Activated T-helper 17 cell treated with anti-CD3 and anti-CD28 coated beads, Interleukin-2, amount 50 U/mL, for 72 hours (primary cell): ENCODE measurements around the gene ALDH16A1. TPM values are rescaled to one million over a fixed set of nuclear protein-coding genes. Genes with fewer than 3 reads are reported as not detected.

Source experiments
- ATAC-seq: fragments of 150-1000 bp; cut with Tn5 transposase; replicated peaks from 2 replicates; pipeline ENCODE4 v1.10.0; 2021; ENCODE audit warnings: mild to moderate bottlenecking, moderate library complexity
- H3K27ac Mint-ChIP-seq: one replicate; pipeline ENCODE4 v1.8.0; 2022; ENCODE audit warnings: mixed read lengths
- H3K27me3 Mint-ChIP-seq: one replicate; pipeline ENCODE4 v1.8.0; 2022; ENCODE audit warnings: mixed read lengths
- H3K36me3 Mint-ChIP-seq: one replicate; pipeline ENCODE4 v1.8.0; 2022; ENCODE audit warnings: low read depth, mild to moderate bottlenecking, mixed read lengths
- H3K4me1 Mint-ChIP-seq: one replicate; pipeline ENCODE4 v1.8.0; 2022; ENCODE audit warnings: mixed read lengths
- H3K4me3 Mint-ChIP-seq: one replicate; pipeline ENCODE4 v1.8.0; 2022; ENCODE audit warnings: mild to moderate bottlenecking, mixed read lengths
- H3K9me3 Mint-ChIP-seq: one replicate; pipeline ENCODE4 v1.8.0; 2022; ENCODE audit warnings: mixed read lengths
- total RNA-seq, 2 donors: library from RNA; stranded (reverse); gene quantifications; one replicate each; pipeline ENCODE4 v1.2.3, GENCODE V29; 2022

Gene ALDH16A1
- total RNA-seq, 2 donors from 2014 or later, result 15.5 to 39.1 TPM

GRCh38 chr19:49419173-49419572 is 33.9 kb upstream of the ALDH16A1 start:
- H3K4me1 Mint-ChIP-seq, result peaks cover 28% of the 10 kb centered on the region
- peaks cover 52% of the 10 kb centered on the region for H3K27me3 Mint-ChIP-seq
- no peak overlapping the region for H3K4me3 Mint-ChIP-seq
- H3K36me3 Mint-ChIP-seq, result no peaks in the 10 kb centered on the region
- H3K9me3 Mint-ChIP-seq, result no peaks in the 10 kb centered on the region
- no peak for ATAC-seq
- H3K27ac Mint-ChIP-seq, result no peak overlapping the region

- no peaks in the 10 kb centered on the region for H3K36me3 Mint-ChIP-seq
- H3K4me3 Mint-ChIP-seq, result no peak overlapping the region
- no peak overlapping the region for H3K27ac Mint-ChIP-seq
- H3K27me3 Mint-ChIP-seq, result peaks cover 58% of the 10 kb centered on the region
- no peak for ATAC-seq
- no peaks in the 10 kb centered on the region for H3K9me3 Mint-ChIP-seq
- H3K4me1 Mint-ChIP-seq, result peaks cover 28% of the 10 kb centered on the region
Measured at GRCh38 chr19:49420227-49420626, 32.8 kb upstream of the ALDH16A1 start.

DNA sequence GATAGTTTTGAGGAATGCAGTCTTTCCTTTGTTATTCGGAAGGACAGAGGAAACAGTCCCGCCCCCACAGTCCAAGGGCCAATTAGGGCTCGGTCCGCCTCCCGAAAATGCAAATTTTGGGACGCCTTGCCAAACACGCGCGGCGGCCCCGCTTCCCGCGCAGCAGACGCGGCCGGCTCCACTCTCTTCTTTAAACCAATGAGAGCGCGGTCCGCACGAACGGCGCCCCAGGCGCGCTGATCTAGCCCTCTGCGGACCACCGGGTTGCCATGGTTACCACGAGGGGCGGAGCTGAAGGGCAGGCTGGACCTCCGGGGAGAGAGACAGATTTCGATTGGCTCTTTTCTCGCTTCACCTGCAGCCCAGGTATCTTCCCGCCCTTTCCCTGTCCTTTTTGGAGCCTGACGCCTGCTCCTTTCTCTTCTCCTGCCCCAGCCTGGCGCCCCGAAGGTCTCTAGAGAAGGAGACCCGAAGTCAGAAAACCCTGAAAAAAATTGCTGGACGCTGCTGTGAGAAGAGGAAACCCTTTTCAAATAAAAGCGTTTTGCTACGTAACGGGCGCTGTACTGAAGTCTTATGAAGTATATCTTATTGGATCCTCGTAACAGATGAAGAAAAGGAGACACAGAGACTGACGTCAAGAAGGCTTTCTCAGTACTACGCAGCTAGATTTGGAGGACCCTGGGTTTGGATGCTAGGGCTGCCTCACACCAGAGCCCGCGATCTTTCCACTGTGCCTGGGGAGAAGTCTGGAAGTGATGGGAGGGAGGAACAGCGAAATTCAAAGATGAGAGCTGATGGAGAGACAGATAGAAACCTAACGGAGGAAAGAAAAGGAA is 31.8 kb upstream of the ALDH16A1 start:
- Mint-ChIP-seq H3K27ac (no peak overlapping the region), H3K27me3 (peaks cover 67% of the 10 kb centered on the region), H3K36me3 (no peaks in the 10 kb centered on the region), H3K9me3 (no peaks in the 10 kb centered on the region), H3K4me1 (peaks cover 28% of the 10 kb centered on the region), H3K4me3 (peak overlapping the region; percentile 60)
- ATAC-seq, result peak; percentile 38

- Mint-ChIP-seq H3K27me3 (peaks cover 73% of the 10 kb centered on the region), H3K4me3 (peak overlapping the region; percentile 60), H3K27ac (no peak overlapping the region), H3K9me3 (no peaks in the 10 kb centered on the region), H3K36me3 (no peaks in the 10 kb centered on the region), H3K4me1 (peaks cover 34% of the 10 kb centered on the region)
- no peak for ATAC-seq
Measured at GRCh38 chr19:49421878-49422202, 31.2 kb upstream of the ALDH16A1 start.

GRCh38 chr19:49422407-49423070 is 30.5 kb upstream of the ALDH16A1 start:
- H3K36me3 Mint-ChIP-seq, result no peaks in the 10 kb centered on the region
- peaks cover 76% of the 10 kb centered on the region for H3K27me3 Mint-ChIP-seq
- peak overlapping the region; percentile 60 for H3K4me3 Mint-ChIP-seq
- ATAC-seq, result peak; percentile 81
- H3K4me1 Mint-ChIP-seq, result peaks cover 39% of the 10 kb centered on the region
- H3K9me3 Mint-ChIP-seq, result no peaks in the 10 kb centered on the region
- H3K27ac Mint-ChIP-seq, result no peak overlapping the region

DNA sequence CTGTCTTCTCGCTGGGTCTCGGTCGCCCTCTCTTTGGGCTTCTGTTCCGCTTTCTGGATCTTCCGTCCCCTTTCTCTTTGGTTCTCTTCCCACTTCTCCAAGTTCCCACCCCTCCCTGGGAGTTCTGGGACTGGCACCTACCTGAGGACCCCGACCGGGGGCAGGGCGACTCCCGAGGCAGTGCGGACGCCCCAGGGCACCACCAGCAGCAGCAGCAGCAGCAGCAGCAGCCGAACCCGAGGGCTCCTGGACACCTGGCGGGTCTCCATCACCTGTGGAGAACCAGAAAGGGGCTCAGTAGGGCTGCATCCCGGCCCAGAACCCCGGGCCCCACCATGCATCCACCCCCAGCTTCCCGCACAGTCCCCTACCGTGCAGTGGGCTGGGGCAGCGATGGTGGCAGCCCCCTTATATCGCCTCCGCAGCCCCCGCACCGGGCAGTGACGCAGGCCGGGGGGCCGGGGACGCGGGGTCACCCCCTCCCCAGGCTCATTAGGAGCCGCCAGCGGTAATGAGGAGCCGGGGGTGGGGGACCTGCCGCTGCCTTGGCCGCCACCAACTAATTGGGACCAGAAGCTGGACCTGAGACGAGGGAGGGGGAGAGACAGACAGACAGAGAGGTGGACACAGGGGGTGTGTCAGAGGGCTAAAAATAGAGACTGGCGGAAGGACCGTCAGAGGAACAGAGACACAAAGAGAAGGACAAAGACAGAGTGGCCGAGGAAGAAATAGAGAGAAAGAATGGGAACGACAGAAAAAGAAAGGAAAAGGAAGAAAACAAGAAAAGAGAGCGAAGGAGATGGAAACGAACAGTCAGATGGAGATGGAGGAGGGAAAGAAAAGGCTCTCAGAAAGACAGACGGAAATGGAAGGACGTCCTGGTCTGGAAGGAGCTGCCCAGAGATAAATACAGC is 29.7 kb upstream of the ALDH16A1 start, which contains the start of gene PTH2:
PTH2 (minus strand) TSS at position 371 of the 914 bp plus-strand sequence; CDS start at position 269, 102 bp downstream.
- Mint-ChIP-seq H3K4me3 (peak within 1 kb of the TSS; percentile 60), H3K9me3 (no peaks in the 10 kb centered on the region), H3K27me3 (peaks cover 75% of the 10 kb centered on the region), H3K36me3 (no peaks in the 10 kb centered on the region), H3K27ac (no peak within 1 kb of the TSS), H3K4me1 (peaks cover 39% of the 10 kb centered on the region)
- ATAC-seq, result no peak

GRCh38 chr19:49423985-49424303 is 29.1 kb upstream of the ALDH16A1 start:
- Mint-ChIP-seq H3K4me3 (peak overlapping the region; percentile 60), H3K27me3 (peaks cover 78% of the 10 kb centered on the region), H3K9me3 (no peaks in the 10 kb centered on the region), H3K36me3 (no peaks in the 10 kb centered on the region), H3K4me1 (peaks cover 39% of the 10 kb centered on the region), H3K27ac (no peak overlapping the region)
- no peak for ATAC-seq

DNA sequence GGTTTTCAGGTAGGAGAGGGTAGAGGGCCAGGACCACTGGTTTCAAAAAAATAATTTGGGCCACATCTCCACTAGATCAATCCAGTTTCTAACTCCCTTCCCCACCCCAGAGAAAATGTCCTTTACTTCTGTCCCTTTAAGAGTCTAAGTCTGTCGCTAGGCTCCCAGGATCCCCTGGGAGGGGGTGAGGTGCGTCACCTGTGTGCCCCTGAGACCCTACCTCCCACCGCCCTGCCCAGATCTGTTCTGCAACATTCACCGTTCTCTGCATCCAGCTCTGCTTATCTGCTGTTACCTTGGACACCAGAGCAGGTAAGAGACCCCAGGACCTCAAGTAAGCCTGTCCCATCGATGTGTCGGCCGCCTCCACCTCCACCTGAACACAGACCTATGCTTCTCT is 27.8 kb upstream of the ALDH16A1 start, which contains the start of gene GFY:
GFY (plus strand) TSS at position 211 of the 400 bp plus-strand sequence. CDS start 1,043 bp downstream, outside the sequence.
- Mint-ChIP-seq H3K27me3 (peaks cover 77% of the 10 kb centered on the region), H3K4me1 (peaks cover 39% of the 10 kb centered on the region), H3K36me3 (peaks cover 4% of the 10 kb centered on the region), H3K4me3 (peak within 1 kb of the TSS; percentile 60), H3K9me3 (no peaks in the 10 kb centered on the region), H3K27ac (no peak within 1 kb of the TSS)
- ATAC-seq, result no peak

DNA sequence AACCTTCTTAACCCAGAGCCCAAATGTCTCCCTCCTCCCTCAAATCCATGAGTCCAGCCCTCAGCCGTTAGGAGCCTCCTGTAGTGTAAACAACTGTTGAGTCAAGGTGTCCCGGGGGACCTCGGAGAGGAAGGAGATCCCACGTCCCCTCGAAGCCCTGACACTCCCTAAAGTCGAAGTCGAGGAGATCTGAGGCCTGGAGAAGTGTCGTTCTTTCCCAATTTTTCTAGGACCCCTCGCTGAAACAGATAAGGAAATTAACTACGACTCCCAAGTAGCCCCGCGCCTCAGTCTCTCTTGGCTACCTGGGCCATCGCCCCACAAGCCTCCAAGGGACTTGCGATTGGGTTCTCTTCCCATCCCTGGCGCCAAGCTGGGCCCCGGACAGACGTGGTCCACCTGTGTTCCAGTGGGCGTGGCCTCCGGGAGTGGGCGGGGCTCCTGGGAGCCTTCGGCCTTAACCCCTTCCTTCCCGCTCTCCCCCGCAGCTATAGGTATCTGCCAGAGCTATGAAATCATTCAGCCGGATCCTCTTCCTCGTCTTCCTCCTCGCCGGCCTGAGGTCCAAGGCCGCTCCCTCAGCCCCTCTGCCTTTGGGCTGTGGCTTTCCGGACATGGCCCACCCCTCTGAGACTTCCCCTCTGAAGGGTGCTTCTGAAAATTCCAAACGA is 27.0 kb upstream of the ALDH16A1 start:
- H3K4me3 Mint-ChIP-seq, result no peak overlapping the region
- H3K9me3 Mint-ChIP-seq, result no peaks in the 10 kb centered on the region
- peaks cover 9% of the 10 kb centered on the region for H3K36me3 Mint-ChIP-seq
- H3K27me3 Mint-ChIP-seq, result peaks cover 76% of the 10 kb centered on the region
- H3K27ac Mint-ChIP-seq, result no peak overlapping the region
- no peak for ATAC-seq
- peaks cover 46% of the 10 kb centered on the region for H3K4me1 Mint-ChIP-seq

- H3K4me1 Mint-ChIP-seq, result peaks cover 42% of the 10 kb centered on the region
- no peak for ATAC-seq
- peaks cover 9% of the 10 kb centered on the region for H3K36me3 Mint-ChIP-seq
- H3K9me3 Mint-ChIP-seq, result no peaks in the 10 kb centered on the region
- peak overlapping the region; percentile 4 for H3K4me3 Mint-ChIP-seq
- no peak overlapping the region for H3K27ac Mint-ChIP-seq
- peaks cover 70% of the 10 kb centered on the region for H3K27me3 Mint-ChIP-seq
Measured at GRCh38 chr19:49427339-49427738, 25.7 kb upstream of the ALDH16A1 start.

DNA sequence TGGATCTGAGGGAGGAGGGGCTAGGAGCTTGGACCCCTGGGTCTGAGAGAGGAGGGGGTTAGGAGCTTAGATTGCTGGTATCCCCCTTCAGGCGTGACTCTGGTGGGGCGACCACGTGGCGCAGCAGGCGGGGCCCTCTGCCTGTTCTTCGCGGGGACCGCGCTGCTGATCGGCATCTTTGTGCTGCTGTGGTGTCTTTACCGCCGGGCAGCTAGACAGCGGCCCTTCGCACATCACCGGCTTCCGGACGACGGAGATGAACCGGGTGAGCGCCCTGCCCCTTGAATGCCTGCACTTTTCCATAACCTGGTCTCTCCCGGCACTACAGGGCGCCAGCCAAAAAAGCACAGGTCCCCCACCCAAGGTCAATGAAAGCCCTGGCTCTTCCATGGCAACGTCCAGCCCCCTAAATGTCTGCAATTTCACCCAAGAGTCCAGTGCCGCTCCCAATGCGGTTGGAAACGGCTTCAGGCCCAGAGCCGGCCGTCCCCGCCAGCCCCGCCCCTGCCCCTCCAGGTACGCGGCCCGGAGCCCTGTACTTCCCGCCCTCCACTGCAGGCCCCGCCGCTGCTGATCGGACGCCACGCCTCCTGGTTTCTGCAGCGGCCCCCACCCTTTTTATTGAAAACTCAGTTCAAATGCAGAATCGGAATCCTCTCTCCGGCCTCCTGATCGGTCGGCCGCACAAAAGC is 25.0 kb upstream of the ALDH16A1 start:
- Mint-ChIP-seq H3K9me3 (no peaks in the 10 kb centered on the region), H3K4me3 (peak overlapping the region; percentile 48), H3K27me3 (peaks cover 69% of the 10 kb centered on the region), H3K36me3 (peaks cover 9% of the 10 kb centered on the region), H3K4me1 (peaks cover 37% of the 10 kb centered on the region), H3K27ac (no peak overlapping the region)
- ATAC-seq, result peak; percentile 30

- no peak for ATAC-seq
- peaks cover 9% of the 10 kb centered on the region for H3K36me3 Mint-ChIP-seq
- H3K4me1 Mint-ChIP-seq, result peaks cover 37% of the 10 kb centered on the region
- peak overlapping the region; percentile 48 for H3K4me3 Mint-ChIP-seq
- no peaks in the 10 kb centered on the region for H3K9me3 Mint-ChIP-seq
- peaks cover 69% of the 10 kb centered on the region for H3K27me3 Mint-ChIP-seq
- H3K27ac Mint-ChIP-seq, result no peak overlapping the region
Measured at GRCh38 chr19:49428547-49429451, 24.2 kb upstream of the ALDH16A1 start.
